Measurements from ENCODE around the gene MBD4.

DNA sequence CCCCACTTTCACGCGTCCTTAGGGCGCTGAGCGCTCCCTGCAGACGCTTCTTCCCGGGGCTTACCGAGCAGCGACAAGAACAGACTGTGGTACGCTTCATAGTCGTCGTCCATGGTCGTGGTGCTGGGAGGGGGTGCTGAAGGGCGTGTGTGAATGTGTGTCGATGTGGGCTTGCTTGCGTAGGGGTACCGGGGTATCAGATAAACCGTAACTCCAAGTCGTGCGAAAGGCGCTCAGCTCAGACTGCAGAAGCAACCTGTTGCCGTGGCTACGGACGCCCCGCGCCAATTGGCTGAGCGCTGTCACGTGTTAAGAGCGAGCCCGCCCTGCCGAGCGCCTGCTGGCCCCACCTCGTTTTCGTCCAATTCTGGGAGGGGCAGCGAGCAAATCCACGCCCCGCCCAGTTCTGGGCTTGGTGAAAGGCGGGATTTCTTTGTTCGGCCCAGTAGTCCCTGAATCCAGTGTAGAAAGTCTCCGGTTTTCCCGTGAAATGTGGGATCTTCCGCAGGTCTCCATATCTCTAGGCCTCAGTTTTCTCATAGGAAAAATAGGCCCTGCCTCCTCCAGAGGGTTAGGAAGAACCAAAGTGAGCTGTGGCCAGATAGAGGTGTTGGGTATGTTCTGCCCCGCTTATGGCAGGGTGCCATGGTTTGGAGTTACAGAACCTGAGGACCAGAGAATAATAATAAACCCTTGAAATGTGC lies 11.2 kb downstream of the MBD4 start, which contains the start of gene EFCAB12:
- TF ChIP-seq EZH2 (IDR thresholded peaks at IDR 0.05; ENCODE audit: insufficient read depth, low read length) = no peak
- TF ChIP-seq, protein P1, sequence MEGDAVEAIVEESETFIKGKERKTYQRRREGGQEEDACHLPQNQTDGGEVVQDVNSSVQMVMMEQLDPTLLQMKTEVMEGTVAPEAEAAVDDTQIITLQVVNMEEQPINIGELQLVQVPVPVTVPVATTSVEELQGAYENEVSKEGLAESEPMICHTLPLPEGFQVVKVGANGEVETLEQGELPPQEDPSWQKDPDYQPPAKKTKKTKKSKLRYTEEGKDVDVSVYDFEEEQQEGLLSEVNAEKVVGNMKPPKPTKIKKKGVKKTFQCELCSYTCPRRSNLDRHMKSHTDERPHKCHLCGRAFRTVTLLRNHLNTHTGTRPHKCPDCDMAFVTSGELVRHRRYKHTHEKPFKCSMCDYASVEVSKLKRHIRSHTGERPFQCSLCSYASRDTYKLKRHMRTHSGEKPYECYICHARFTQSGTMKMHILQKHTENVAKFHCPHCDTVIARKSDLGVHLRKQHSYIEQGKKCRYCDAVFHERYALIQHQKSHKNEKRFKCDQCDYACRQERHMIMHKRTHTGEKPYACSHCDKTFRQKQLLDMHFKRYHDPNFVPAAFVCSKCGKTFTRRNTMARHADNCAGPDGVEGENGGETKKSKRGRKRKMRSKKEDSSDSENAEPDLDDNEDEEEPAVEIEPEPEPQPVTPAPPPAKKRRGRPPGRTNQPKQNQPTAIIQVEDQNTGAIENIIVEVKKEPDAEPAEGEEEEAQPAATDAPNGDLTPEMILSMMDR (IDR thresholded peaks at IDR 0.05; ENCODE audit: insufficient read depth, low read depth, low read length) = no peak

All from astrocyte (in vitro differentiated cells and primary cell).